H7 (cell line): ENCODE results near the gene SDF2L1. TPM values are rescaled to one million over a fixed set of nuclear protein-coding genes. Genes with fewer than 3 reads are reported as not detected.
"Not testable (repeated sequence)": the region's sequence is repeated elsewhere in the genome, so short reads cannot be mapped to it uniquely, and the experiment has no call there.

Experiments used
- DNase-seq: peaks from one replicate; pipeline ENCODE4 v3.0.0; 2012
- H3K27me3 ChIP-seq: 2 replicates; pipeline ENCODE4 v1.6.0; 2011; ENCODE audit warnings: mild to moderate bottlenecking, low read length; ENCODE audit not compliant: control insufficient read depth, insufficient read depth
- H3K36me3 ChIP-seq: replicated peaks from 2 replicates; pipeline ENCODE4 v1.5.1; 2011; ENCODE audit warnings: low read length; ENCODE audit not compliant: control insufficient read depth, insufficient read depth
- H3K4me3 ChIP-seq: 2 replicates; pipeline ENCODE4 v1.5.1; 2011; ENCODE audit warnings: low read depth, mild to moderate bottlenecking, control low read depth, low read length, moderate library complexity; ENCODE audit not compliant: insufficient read depth
- total RNA-seq: library from RNA; depleted of rRNA; stranded (reverse); fragments of >200 nt; shearing (Covaris generic); gene quantifications from 2 replicates; pipeline ENCODE4 v1.2.3, GENCODE V29; 2014

SDF2L1 gene
- total RNA-seq, 1 experiment from 2014 or later = 54.0 TPM

GRCh38 chr22:21626735-21627469, 15.2 kb upstream of the SDF2L1 start:
- H3K4me3 ChIP-seq = no peak overlapping the region
- H3K36me3 ChIP-seq = peaks cover 7% of the 10 kb centered on the region
- no peaks in the 10 kb centered on the region for H3K27me3 ChIP-seq
- peak; percentile 20 for DNase-seq

GRCh38 chr22:21628386-21629254, 13.5 kb upstream of the SDF2L1 start:
- H3K36me3 ChIP-seq = peaks cover 4% of the 10 kb centered on the region
- H3K4me3 ChIP-seq = peak overlapping the region; percentile 99
- DNase-seq = no peak
- H3K27me3 ChIP-seq = peaks cover 2% of the 10 kb centered on the region; the same call in 1 of the 2 replicates

DNA sequence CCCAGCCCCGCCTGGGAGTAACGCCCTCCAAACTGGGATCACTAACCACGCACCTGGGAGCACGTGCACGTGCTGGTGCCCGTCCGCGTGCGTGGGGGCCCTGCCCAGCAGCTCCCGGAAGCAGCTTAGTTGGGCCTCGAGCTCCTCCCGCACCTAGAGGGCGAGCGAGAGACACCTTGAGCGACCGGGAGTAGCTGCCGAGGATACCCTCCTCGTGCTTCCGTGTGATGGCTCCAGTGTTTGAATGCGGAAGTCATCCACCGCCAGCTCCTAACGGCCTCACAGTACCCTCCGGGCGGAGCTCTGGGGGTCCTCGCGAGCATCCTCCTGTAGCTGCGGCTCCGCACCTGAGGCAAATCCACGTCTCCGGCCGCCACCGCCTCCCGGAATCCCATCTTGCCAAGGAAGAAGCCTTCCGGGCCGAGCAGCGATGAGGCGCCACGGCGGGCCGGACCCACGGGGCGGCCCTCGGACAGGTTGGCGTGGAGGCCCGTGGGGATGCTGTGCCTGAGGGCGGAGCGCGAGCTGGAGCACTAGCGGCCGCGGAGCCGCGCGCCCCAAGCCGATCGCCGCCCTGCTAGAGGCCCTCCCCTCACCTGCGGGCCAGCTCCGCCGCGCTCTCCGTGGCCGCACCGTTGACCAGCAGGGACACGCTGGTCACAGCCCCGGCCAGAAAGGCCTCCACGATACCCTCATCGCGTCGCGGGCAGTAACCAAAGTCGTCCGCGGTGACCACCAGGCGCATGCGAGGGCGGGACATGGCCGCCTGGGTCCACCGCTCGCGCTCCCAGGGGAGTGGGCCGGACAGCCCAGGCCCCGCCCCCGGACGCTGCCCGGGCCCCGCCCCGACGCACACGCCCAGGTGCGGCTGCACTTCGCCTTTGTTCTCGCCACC, 12.6 kb upstream of the SDF2L1 start, which contains the start of gene YDJC:
TSS of gene YDJC (minus strand) at position 768 of the 895 bp plus-strand sequence. CDS start at position 760, 8 bp downstream.
- H3K36me3 ChIP-seq = peaks cover 4% of the 10 kb centered on the region
- peak within 1 kb of the TSS; percentile 99 for H3K4me3 ChIP-seq
- H3K27me3 ChIP-seq = peaks cover 2% of the 10 kb centered on the region; the same call in 1 of the 2 replicates
- DNase-seq = peak; percentile 99

DNA sequence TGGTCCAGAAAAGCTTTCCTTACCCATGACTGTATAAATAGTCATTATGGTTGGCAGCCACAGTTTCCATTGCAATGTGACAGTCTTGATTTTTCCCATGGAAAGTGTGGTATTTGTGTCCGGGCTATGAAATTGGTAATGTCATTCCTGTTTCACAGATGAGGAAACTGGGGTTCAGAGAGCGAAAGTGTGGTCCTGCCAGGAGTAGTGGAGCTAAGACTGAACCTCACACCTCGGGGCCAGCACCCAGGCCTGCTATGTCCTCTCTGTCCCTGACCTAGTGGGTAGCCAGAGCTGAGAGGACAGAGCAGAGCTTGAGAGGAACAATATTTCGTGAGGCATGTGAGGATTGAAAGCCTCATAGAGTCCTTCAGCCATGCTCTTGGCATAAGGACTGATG, 11.1 kb upstream of the SDF2L1 start:
- peaks cover 2% of the 10 kb centered on the region; the same call in 1 of the 2 replicates for H3K27me3 ChIP-seq
- DNase-seq = peak; percentile 9

DNA sequence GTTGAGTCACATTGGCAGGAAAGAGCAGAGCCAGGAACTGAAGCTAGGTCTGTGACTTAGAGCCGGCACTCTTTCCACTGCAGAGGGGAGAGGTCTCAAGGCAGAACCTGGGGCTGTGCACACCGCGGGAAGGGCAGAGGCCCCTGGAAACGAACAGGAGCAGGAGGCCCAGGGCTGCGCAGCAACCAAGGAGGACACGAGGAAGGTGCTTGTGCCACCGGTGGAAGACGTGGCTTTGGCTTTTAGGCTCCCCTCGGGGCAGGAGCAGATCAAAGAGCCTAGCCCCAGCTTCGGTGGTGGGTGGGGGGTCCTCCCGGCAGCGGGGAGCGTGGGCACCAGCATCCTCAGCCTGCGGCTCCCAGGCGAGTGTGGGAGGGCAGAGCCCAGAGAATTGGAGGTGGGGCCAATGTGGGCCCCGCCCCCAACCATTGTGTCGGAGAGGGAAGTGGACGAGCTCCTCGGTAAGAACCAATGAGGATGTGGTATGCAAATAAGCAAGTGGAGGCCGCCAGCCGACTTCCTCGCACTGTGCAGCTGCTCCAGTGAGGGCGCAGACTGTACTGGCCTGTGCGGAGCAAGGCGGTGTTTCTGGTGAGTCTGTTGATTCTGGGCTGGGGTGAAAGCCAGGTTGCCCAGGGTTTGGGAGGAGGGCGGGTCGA, 9.7 kb upstream of the SDF2L1 start, which contains the start of gene CCDC116:
TSS of gene CCDC116 (plus strand) at position 524 of the 659 bp plus-strand sequence. CDS start 422 bp downstream, outside the sequence.
- peak; percentile 90 for DNase-seq
- H3K36me3 ChIP-seq = peaks cover 4% of the 10 kb centered on the region
- peaks cover 2% of the 10 kb centered on the region; the same call in 1 of the 2 replicates for H3K27me3 ChIP-seq
- no peak within 1 kb of the TSS for H3K4me3 ChIP-seq

More for the DNA sequence above, 11.1 kb upstream of the SDF2L1 start:
- Histone ChIP-seq H3K4me3 (no peak overlapping the region), H3K36me3 (peaks cover 4% of the 10 kb centered on the region)

DNA sequence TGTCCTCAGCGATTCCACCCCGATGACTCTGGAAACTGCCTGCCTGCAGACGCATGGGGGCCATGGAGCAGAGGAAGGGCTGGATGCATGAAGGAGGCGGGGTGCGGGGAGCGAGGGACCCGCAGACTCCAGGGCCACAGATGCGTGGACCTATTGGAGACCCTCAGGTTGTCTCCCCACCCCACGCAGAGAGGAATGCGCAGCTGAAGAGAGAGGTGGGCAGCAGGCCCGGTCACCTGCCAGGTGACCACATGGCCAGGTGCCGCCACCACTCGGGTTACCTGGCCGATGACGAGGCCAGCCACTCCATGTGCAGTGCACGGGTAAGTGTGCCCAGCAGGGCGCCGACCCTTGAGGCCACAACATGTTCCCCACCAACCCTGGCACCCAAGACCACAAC, 9.2 kb upstream of the SDF2L1 start:
- DNase-seq = no peak
- H3K4me3 ChIP-seq = no peak overlapping the region
- H3K27me3 ChIP-seq = peaks cover 2% of the 10 kb centered on the region; the same call in 1 of the 2 replicates
- H3K36me3 ChIP-seq = peaks cover 3% of the 10 kb centered on the region

DNA sequence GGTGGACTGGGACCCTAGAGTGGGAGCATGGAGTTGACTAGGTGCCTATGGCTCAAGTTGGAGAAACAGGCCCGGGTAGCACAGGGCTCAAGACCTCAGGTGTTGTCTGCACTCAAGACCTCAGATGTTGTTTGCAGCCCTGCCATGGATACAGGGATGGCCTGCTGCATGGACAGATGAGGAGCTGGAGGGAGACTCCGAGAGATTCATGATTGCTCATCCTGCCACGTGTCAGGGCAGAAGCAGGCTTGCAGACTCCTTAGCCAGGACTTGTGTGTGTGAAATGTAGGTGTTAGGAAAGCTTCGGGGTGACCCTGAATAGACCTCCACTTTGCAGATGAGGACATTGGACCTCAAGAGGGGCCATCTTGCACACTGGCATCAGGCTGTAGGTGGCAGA, 8.6 kb upstream of the SDF2L1 start:
- DNase-seq = peak; percentile 30
- Histone ChIP-seq H3K36me3 (no peaks in the 10 kb centered on the region), H3K4me3 (no peak overlapping the region), H3K27me3 (peaks cover 2% of the 10 kb centered on the region; the same call in 1 of the 2 replicates)

GRCh38 chr22:21634081-21634480, 8.0 kb upstream of the SDF2L1 start:
- Histone ChIP-seq H3K27me3 (peaks cover 2% of the 10 kb centered on the region; the same call in 1 of the 2 replicates), H3K4me3 (no peak overlapping the region), H3K36me3 (no peaks in the 10 kb centered on the region)
- DNase-seq = peak; percentile 51

DNA sequence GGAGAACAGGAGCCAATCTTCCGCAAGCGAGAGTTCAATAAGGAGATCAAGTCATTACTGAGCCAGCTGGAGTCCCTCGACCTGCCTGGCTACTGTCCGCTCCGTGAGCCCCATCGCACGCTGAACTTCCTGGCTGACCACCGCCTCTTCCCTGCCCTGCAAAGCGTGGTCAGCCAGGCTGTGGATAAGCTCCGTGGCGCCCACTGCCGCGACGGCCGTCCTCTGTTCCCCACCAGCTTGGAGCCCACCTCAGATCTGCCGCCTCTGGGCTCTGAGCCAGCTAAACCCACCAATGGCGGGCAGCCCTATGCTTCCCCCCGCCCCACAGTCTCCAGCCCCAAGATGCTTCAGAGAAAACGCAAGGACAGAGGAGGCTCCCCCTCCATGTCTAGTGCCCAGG, 7.3 kb upstream of the SDF2L1 start:
- no peak overlapping the region for H3K4me3 ChIP-seq

GRCh38 chr22:21635771-21636510, 6.2 kb upstream of the SDF2L1 start:
- DNase-seq = no peak
- Histone ChIP-seq H3K36me3 (no peaks in the 10 kb centered on the region), H3K27me3 (peaks cover 4% of the 10 kb centered on the region), H3K4me3 (no peak overlapping the region)

More for the DNA sequence above, 7.3 kb upstream of the SDF2L1 start:
- peak; percentile 49 for DNase-seq
- Histone ChIP-seq H3K36me3 (no peaks in the 10 kb centered on the region), H3K27me3 (peaks cover 2% of the 10 kb centered on the region)

DNA sequence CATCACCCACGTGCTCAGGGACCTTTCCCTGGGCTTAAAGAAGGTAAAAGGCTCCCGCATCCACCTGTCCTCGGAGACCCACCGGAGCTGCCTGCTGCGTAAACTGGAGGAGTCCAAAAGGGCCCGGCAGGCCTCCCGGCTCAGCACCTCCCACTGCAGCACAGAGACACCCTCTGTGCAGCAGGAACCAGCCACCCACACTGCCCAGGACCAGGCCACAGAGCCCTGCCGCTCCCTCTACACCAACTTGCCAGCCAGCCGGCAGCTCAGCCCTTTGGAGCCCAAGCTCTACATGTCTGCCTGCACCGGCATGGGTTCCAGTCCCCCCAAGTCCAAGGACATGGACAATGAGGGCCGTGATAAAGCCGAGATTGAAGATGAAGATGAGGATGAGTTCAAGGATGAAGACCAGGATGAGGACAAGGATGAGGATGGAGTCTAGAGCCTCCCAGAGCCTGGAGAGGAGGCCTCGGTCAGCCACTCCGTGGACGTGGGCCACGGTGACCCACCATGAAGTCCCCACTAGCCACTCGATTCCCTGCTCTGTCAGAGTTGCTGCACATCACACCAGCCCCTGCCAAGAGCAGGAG, 5.4 kb upstream of the SDF2L1 start:
- Histone ChIP-seq H3K4me3 (no peak overlapping the region), H3K27me3 (peaks cover 6% of the 10 kb centered on the region), H3K36me3 (no peaks in the 10 kb centered on the region)
- peak; percentile 39 for DNase-seq

GRCh38 chr22:21637450-21637849, 4.7 kb upstream of the SDF2L1 start:
- DNase-seq, H3K27me3 ChIP-seq, H3K4me3 ChIP-seq, H3K36me3 ChIP-seq: not testable (repeated sequence)
